HG03139 (cell line): Measurements from ENCODE around the gene CTNS.
"Not testable (repeated sequence)": the region's sequence is repeated elsewhere in the genome, so short reads cannot be mapped to it uniquely, and the experiment has no call there.

Experiments
- ATAC-seq: cut with Tn5 transposase; IDR thresholded peaks from one replicate; pipeline ENCODE4 v1.9.1; 2021; ENCODE audit not compliant: unreplicated experiment

Gene CTNS

GRCh38 chr17:3681565-3681964 lies 45.0 kb downstream of the CTNS start:
- no peak for ATAC-seq

GRCh38 chr17:3682033-3682432 lies 45.5 kb downstream of the CTNS start:
- ATAC-seq, result no peak

- ATAC-seq, result no peak
Observed at GRCh38 chr17:3683054-3683511, 46.5 kb downstream of the CTNS start.

- no peak for ATAC-seq
Observed at GRCh38 chr17:3685174-3685573, 48.6 kb downstream of the CTNS start.

- no peak for ATAC-seq
Observed at GRCh38 chr17:3688027-3688553, 51.5 kb downstream of the CTNS start.

GRCh38 chr17:3688852-3689261 lies 52.3 kb downstream of the CTNS start:
- no peak for ATAC-seq

GRCh38 chr17:3689262-3690093 lies 52.9 kb downstream of the CTNS start:
- no peak for ATAC-seq

- ATAC-seq, result no peak
Observed at GRCh38 chr17:3690094-3690715, 53.6 kb downstream of the CTNS start.

- ATAC-seq, result no peak
Observed at GRCh38 chr17:3691617-3692067, 55.1 kb downstream of the CTNS start.

GRCh38 chr17:3692346-3692745 lies 55.8 kb downstream of the CTNS start:
- ATAC-seq, result no peak

- no peak for ATAC-seq
Observed at GRCh38 chr17:3693141-3693540, 56.6 kb downstream of the CTNS start.

GRCh38 chr17:3693829-3694231 lies 57.3 kb downstream of the CTNS start:
- ATAC-seq, result no peak

GRCh38 chr17:3695129-3695722 lies 58.7 kb downstream of the CTNS start:
- no peak for ATAC-seq

- no peak for ATAC-seq
Observed at GRCh38 chr17:3695723-3696411, 59.3 kb downstream of the CTNS start, which contains the start of gene P2RX5. P2RX5 (minus strand) TSS chr17:3696155; CDS start chr17:3696005, 150 bp downstream.

GRCh38 chr17:3697103-3697476 lies 60.5 kb downstream of the CTNS start:
- ATAC-seq, result no peak

- no peak for ATAC-seq
Observed at GRCh38 chr17:3698139-3698538, 61.6 kb downstream of the CTNS start.

- no peak for ATAC-seq
Observed at GRCh38 chr17:3699951-3700350, 63.4 kb downstream of the CTNS start.

GRCh38 chr17:3702041-3702539 lies 65.5 kb downstream of the CTNS start:
- not testable (repeated sequence) for ATAC-seq

GRCh38 chr17:3704931-3705717 lies 68.6 kb downstream of the CTNS start:
- no peak for ATAC-seq

GRCh38 chr17:3705718-3705984 lies 69.1 kb downstream of the CTNS start:
- not testable (repeated sequence) for ATAC-seq
